ENCODE measurements around the gene GLRA1. TPM values are rescaled to one million over a fixed set of nuclear protein-coding genes. Genes with fewer than 3 reads are reported as not detected.
"Not testable (repeated sequence)": the region's sequence is repeated elsewhere in the genome, so short reads cannot be mapped to it uniquely, and the experiment has no call there.

GLRA1 gene
- total RNA-seq, 1 donor, result not detected

DNA sequence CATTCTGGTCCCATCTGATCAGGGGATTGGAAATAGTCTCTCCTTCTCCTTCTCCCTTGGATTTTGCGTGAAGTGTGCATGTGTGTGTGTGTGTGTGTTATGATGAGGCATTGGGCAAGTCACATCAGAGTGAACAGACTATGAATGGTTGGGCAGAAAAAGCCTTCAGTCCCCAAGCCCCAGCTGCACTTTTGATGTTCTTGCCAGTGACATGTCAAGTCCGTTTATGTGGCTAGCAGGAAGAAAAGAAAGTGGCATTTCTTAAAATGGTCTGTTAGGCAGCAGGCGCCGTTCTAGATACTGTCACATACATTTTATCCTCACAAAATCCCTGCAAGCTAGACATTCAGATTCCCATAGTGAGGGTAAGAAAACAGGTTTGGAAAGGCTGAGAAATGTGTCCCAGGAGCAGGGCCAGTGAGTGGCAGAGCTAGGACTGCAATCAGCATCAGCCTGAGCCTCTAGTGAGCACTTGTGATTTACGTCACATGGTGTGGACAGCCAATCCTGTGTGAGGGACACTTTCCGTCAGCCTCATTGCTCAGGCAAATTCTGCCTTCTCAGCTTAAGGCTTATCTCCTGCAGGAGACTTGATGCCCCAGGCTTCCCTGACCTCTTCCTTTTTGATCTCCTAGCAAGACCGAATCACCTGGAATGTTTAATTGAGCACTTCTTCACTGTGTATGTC lies 60.4 kb downstream of the GLRA1 start:
- DNase-seq (ENCODE audit: low read depth), result no peak
- H3K4me3 ChIP-seq (ENCODE audit: low read depth, low read length), result no peak overlapping the region
- TF ChIP-seq, protein P1, sequence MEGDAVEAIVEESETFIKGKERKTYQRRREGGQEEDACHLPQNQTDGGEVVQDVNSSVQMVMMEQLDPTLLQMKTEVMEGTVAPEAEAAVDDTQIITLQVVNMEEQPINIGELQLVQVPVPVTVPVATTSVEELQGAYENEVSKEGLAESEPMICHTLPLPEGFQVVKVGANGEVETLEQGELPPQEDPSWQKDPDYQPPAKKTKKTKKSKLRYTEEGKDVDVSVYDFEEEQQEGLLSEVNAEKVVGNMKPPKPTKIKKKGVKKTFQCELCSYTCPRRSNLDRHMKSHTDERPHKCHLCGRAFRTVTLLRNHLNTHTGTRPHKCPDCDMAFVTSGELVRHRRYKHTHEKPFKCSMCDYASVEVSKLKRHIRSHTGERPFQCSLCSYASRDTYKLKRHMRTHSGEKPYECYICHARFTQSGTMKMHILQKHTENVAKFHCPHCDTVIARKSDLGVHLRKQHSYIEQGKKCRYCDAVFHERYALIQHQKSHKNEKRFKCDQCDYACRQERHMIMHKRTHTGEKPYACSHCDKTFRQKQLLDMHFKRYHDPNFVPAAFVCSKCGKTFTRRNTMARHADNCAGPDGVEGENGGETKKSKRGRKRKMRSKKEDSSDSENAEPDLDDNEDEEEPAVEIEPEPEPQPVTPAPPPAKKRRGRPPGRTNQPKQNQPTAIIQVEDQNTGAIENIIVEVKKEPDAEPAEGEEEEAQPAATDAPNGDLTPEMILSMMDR (IDR thresholded peaks at IDR 0.05; ENCODE audit: insufficient read depth, low read length), result no peak

DNA sequence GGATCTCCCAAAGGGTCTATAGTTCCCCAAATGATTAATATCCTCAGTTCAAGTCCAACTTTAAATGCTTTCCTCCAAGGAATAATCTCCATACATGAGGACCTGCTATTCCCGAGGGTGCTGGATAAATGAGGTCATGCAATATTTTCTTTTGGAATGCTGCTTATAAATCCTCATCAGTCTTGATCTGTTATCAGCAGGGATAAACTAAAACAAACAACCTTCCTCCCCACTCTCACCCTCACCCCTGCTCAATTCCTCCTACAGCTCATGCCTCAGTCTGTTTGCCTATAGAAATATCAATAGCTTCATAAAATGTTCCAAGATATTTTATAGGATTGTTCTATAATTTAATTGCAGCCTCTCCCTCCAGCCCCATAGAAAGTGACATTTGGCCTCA lies 61.1 kb downstream of the GLRA1 start:
- TF ChIP-seq, protein P1 (IDR thresholded peaks at IDR 0.05; ENCODE audit: insufficient read depth, low read length), result no peak
- DNase-seq (ENCODE audit: low read depth), result no peak
- no peak overlapping the region for H3K4me3 ChIP-seq (ENCODE audit: low read depth, low read length)

DNA sequence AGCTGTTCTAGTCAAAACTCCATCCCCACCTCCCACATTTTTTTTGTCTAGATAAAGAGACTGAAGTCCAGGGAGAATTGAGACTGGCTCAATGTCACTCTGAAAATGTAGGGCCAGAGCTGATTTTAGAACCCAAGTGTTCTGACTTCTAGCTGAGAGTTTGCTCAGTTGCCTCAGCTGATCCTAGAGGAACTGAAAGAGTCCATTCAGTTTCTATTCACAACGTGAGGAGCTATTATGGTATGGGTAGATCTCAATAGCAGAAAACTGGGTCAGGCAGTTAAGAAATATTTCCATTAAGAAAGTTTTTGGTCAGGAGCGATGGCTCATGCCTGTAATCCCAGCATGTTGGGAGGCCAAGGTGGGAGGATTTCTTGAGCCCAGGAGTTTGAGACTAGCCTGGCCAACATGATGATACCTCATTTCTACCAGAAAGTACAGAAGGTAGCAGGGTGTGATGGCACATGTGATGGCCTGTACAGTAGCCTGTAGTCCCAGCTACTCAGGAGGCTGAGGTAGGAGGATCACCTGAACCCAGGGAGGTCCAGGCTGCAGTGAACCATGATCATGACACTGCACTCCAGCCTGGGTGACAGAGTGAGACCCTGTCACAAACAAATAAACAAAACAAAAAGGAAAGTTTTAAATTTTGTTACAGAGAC lies 61.7 kb downstream of the GLRA1 start:
- TF ChIP-seq, protein P1 (IDR thresholded peaks at IDR 0.05; ENCODE audit: insufficient read depth, low read length), result no peak
- no peak overlapping the region for H3K4me3 ChIP-seq (ENCODE audit: low read depth, low read length)
- DNase-seq (ENCODE audit: low read depth), result no peak

DNA sequence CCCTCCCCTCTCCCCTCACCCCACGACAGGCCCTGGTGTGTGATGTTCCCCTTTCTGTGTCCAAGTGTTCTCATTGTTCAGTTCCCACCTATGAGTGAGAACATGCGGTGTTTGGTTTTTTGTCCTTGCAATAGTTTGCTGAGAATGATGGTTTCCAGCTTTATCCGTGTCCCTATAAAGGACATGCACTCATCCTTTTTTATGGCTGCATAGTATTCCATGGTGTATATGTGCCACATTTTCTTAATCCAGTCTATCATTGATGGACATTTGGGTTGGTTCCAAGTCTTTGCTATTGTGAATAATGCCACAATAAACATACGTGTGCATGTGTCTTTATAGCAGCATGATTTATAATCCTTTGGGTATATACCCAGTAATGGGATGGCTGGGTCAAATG lies 63.8 kb downstream of the GLRA1 start:
- H3K4me3 ChIP-seq (ENCODE audit: low read depth, low read length); DNase-seq (ENCODE audit: low read depth): not testable (repeated sequence)

DNA sequence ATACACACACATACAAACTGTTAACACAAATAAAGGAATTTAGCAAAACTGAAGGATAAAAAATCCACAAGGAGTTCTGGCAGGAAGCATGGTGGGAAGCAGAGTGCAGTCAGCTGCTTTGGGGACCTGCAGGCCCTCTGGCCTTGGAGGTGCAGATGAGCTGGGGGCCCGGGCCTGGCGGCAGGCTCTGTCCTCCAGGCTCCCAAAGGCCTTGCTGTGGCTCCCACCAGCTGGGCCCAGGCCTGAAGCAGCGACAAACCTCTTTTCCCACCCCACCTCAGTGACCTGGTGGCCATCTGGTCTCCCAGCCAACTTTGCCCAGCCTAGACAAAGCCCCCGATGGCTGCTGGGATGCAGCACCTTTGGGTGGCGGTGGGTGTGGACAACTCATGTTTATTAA lies 67.8 kb downstream of the GLRA1 start:
- H3K4me3 ChIP-seq (ENCODE audit: low read depth, low read length), result no peak overlapping the region
- DNase-seq (ENCODE audit: low read depth), result no peak
- TF ChIP-seq, protein P1 (IDR thresholded peaks at IDR 0.05; ENCODE audit: insufficient read depth, low read length), result no peak

DNA sequence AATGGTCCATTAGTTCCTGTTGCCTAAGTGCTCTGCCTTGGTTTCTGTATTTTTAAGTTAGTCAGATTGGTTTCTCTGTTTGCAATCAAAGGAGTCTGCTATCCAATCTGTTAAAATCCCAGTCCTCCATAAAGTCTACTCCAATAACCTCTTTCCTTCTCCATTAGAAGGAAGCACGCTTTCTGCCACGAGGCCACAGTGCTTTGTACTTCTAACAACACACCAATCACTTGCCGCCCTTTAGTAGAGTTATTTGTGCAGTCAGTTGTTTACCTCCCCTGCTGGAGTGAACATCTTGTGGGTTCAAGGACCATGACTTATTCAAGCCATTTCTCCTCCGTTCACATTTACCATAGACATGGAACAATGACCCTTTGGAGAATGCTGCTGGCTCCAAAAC lies 69.0 kb downstream of the GLRA1 start:
- no peak for DNase-seq (ENCODE audit: low read depth)
- TF ChIP-seq, protein P1 (IDR thresholded peaks at IDR 0.05; ENCODE audit: insufficient read depth, low read length), result no peak
- H3K4me3 ChIP-seq (ENCODE audit: low read depth, low read length), result no peak overlapping the region

DNA sequence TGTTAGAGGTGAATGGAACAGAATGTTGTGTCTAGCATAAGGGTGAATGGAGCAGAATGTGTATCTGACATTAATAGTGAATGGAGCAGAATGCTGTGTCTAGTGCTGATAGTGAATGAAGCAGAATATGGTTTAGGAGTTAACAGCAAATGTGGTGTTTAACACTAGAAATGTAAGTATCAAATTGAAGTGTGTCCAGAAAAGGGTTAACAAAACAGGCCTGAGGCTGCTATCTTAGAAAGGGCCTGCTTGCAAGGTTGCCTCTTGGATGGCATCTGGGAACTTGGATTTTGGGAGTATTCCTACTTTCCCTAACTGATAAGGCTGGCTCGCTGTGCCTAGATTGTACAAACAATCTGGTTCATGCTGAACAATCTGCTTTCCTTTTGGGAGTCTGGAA lies 76.8 kb downstream of the GLRA1 start:
- no peak overlapping the region for H3K4me3 ChIP-seq (ENCODE audit: low read depth, low read length)
- TF ChIP-seq, protein P1 (IDR thresholded peaks at IDR 0.05; ENCODE audit: insufficient read depth, low read length), result no peak
- no peak for DNase-seq (ENCODE audit: low read depth)

Measured in fibroblast of the aortic adventitia (primary cell).